LNCAP (cell line): ENCODE results near the gene POLN.

Source experiments
- CTCF ChIP-seq: fragments of 450-650 bp; IDR thresholded peaks from 2 replicates; pipeline ENCODE4 v1.5.1; 2017; ENCODE audit warnings: mild to moderate bottlenecking

POLN gene

GRCh38 chr4:2069161-2069971 lies 172.6 kb downstream of the POLN start:
- no peak for TF ChIP-seq CTCF

GRCh38 chr4:2068566-2068965 lies 173.4 kb downstream of the POLN start:
- TF ChIP-seq CTCF: no peak

GRCh38 chr4:2068198-2068470 lies 173.8 kb downstream of the POLN start:
- no peak for TF ChIP-seq CTCF

- no peak for TF ChIP-seq CTCF
Measured at GRCh38 chr4:2067446-2068197, 174.3 kb downstream of the POLN start.

GRCh38 chr4:2066571-2067445 lies 175.1 kb downstream of the POLN start:
- no peak for TF ChIP-seq CTCF

GRCh38 chr4:2066011-2066551 lies 175.8 kb downstream of the POLN start:
- no peak for TF ChIP-seq CTCF
